Activated naive CD4-positive, alpha-beta T cell treated with anti-CD3 and anti-CD28 coated beads, Interleukin-2, amount 10 ng/mL, durations not matched to agents 7 days and 5 days (primary cell): ENCODE results near the gene PRSS2.

Experiments used
- CTCF ChIA-PET: fragments of 350-600 bp; sonication (Branson Sonifier 250); formaldehyde crosslinking; loops from one replicate; lab custom pipeline; 2021; ENCODE audit warnings: antibody characterized with exemption; lab: Charles Lee
- DNase-seq: peaks from one replicate; pipeline ENCODE4 v3.0.0-alpha.2; 2020
- H3K27ac Mint-ChIP-seq: one replicate; pipeline ENCODE4 v1.8.0; 2021; ENCODE audit warnings: mild to moderate bottlenecking, moderate library complexity, mixed read lengths
- H3K27me3 Mint-ChIP-seq: one replicate; pipeline ENCODE4 v1.8.0; 2021; ENCODE audit warnings: mild to moderate bottlenecking, mixed read lengths
- H3K36me3 Mint-ChIP-seq: one replicate; pipeline ENCODE4 v1.8.0; 2021; ENCODE audit warnings: mixed read lengths
- H3K4me1 Mint-ChIP-seq: one replicate; pipeline ENCODE4 v1.8.0; 2021; ENCODE audit warnings: mixed read lengths
- H3K4me3 Mint-ChIP-seq: one replicate; pipeline ENCODE4 v1.8.0; 2021; ENCODE audit warnings: mild to moderate bottlenecking, moderate library complexity, mixed read lengths
- H3K9me3 Mint-ChIP-seq: one replicate; pipeline ENCODE4 v1.8.0; 2021; ENCODE audit warnings: mixed read lengths

PRSS2 gene

GRCh38 chr7:142806022-142806356, 35.2 kb downstream of the PRSS2 start:
- H3K27me3 Mint-ChIP-seq, result no peaks in the 10 kb centered on the region
- peak overlapping the region; percentile 69 for H3K4me3 Mint-ChIP-seq
- H3K27ac Mint-ChIP-seq, result peak overlapping the region; percentile 100
- no peaks in the 10 kb centered on the region for H3K9me3 Mint-ChIP-seq
- H3K4me1 Mint-ChIP-seq, result peaks cover 98% of the 10 kb centered on the region
- CTCF ChIA-PET, result interaction anchor here (10.3 kb wide), 1 partner anchor 14 kb away, joined by 346 read pairs; no protein-coding TSS in a partner anchor
- no peak for DNase-seq
- H3K36me3 Mint-ChIP-seq, result peaks cover 50% of the 10 kb centered on the region

- no peak for DNase-seq
- Mint-ChIP-seq H3K27me3 (no peaks in the 10 kb centered on the region), H3K27ac (peak overlapping the region; percentile 100), H3K4me3 (peak overlapping the region; percentile 69), H3K9me3 (no peaks in the 10 kb centered on the region), H3K4me1 (peaks cover 98% of the 10 kb centered on the region), H3K36me3 (peaks cover 40% of the 10 kb centered on the region)
- CTCF ChIA-PET, result interaction anchor here (1.0 to 10.3 kb wide), 3 partner anchors 15 to 271 kb away, joined by 3 to 346 read pairs (median 11); no protein-coding TSS in a partner anchor
Observed at GRCh38 chr7:142806957-142807356, 36.2 kb downstream of the PRSS2 start.

- peak; percentile 54 for DNase-seq
- Mint-ChIP-seq H3K36me3 (peaks cover 30% of the 10 kb centered on the region), H3K4me3 (peak overlapping the region; percentile 69), H3K27ac (peak overlapping the region; percentile 100), H3K27me3 (no peaks in the 10 kb centered on the region), H3K9me3 (no peaks in the 10 kb centered on the region), H3K4me1 (peaks cover 98% of the 10 kb centered on the region)
- CTCF ChIA-PET, result interaction anchor here (0.7 to 10.3 kb wide), 11 partner anchors 11 to 504 kb away, joined by 3 to 346 read pairs (median 3); no protein-coding TSS in a partner anchor
Observed at GRCh38 chr7:142807855-142808460, 37.2 kb downstream of the PRSS2 start.

- DNase-seq, result no peak
- CTCF ChIA-PET, result interaction anchor here (0.8 to 10.3 kb wide), 9 partner anchors 10 to 504 kb away, joined by 3 to 346 read pairs (median 5); no protein-coding TSS in a partner anchor
- peak overlapping the region; percentile 100 for H3K27ac Mint-ChIP-seq
- H3K9me3 Mint-ChIP-seq, result no peaks in the 10 kb centered on the region
- peaks cover 98% of the 10 kb centered on the region for H3K4me1 Mint-ChIP-seq
- H3K27me3 Mint-ChIP-seq, result no peaks in the 10 kb centered on the region
- H3K36me3 Mint-ChIP-seq, result peaks cover 25% of the 10 kb centered on the region
- H3K4me3 Mint-ChIP-seq, result peak overlapping the region; percentile 69
Observed at GRCh38 chr7:142808461-142808801, 37.7 kb downstream of the PRSS2 start.

GRCh38 chr7:142808802-142809583, 38.2 kb downstream of the PRSS2 start:
- Mint-ChIP-seq H3K4me3 (peak overlapping the region; percentile 69), H3K36me3 (peaks cover 20% of the 10 kb centered on the region), H3K4me1 (peaks cover 96% of the 10 kb centered on the region), H3K27ac (peak overlapping the region; percentile 100), H3K27me3 (no peaks in the 10 kb centered on the region), H3K9me3 (no peaks in the 10 kb centered on the region)
- CTCF ChIA-PET, result interaction anchor here (0.8 to 10.3 kb wide), 10 partner anchors 10 to 505 kb away, joined by 3 to 346 read pairs (median 4); no protein-coding TSS in a partner anchor
- peak; percentile 98 for DNase-seq

GRCh38 chr7:142809671-142810070, 38.9 kb downstream of the PRSS2 start:
- H3K4me3 Mint-ChIP-seq, result peak overlapping the region; percentile 69

GRCh38 chr7:142811154-142811737, 40.5 kb downstream of the PRSS2 start:
- CTCF ChIA-PET, result interaction anchor here (0.7 to 10.3 kb wide), 46 partner anchors 10 to 514 kb away, joined by 3 to 346 read pairs (median 4); no protein-coding TSS in a partner anchor
- DNase-seq, result peak; percentile 54
- Mint-ChIP-seq H3K27ac (peak overlapping the region; percentile 100), H3K4me1 (peaks cover 83% of the 10 kb centered on the region), H3K36me3 (peaks cover 4% of the 10 kb centered on the region), H3K9me3 (no peaks in the 10 kb centered on the region), H3K27me3 (peaks cover 1% of the 10 kb centered on the region), H3K4me3 (peak overlapping the region; percentile 37)

More at GRCh38 chr7:142809671-142810070, 38.9 kb downstream of the PRSS2 start:
- no peak for DNase-seq
- Mint-ChIP-seq H3K4me1 (peaks cover 95% of the 10 kb centered on the region), H3K27ac (peak overlapping the region; percentile 100), H3K36me3 (peaks cover 13% of the 10 kb centered on the region), H3K9me3 (no peaks in the 10 kb centered on the region), H3K27me3 (no peaks in the 10 kb centered on the region)
- CTCF ChIA-PET, result interaction anchor here (1.0 to 10.3 kb wide), 18 partner anchors 18 to 506 kb away, joined by 3 to 346 read pairs (median 5); no protein-coding TSS in a partner anchor

- Mint-ChIP-seq H3K4me1 (peaks cover 71% of the 10 kb centered on the region), H3K4me3 (peak overlapping the region; percentile 69), H3K9me3 (no peaks in the 10 kb centered on the region), H3K27me3 (peaks cover 4% of the 10 kb centered on the region), H3K36me3 (no peaks in the 10 kb centered on the region), H3K27ac (peak overlapping the region; percentile 100)
- DNase-seq, result peak; percentile 46
- CTCF ChIA-PET, result interaction anchor here (0.6 to 10.3 kb wide), 24 partner anchors 11 to 509 kb away, joined by 3 to 346 read pairs (median 6); no protein-coding TSS in a partner anchor
Observed at GRCh38 chr7:142812437-142813215, 41.9 kb downstream of the PRSS2 start.

GRCh38 chr7:142813226-142813625, 42.5 kb downstream of the PRSS2 start:
- Mint-ChIP-seq H3K27ac (peak overlapping the region; percentile 100), H3K4me1 (peaks cover 71% of the 10 kb centered on the region), H3K27me3 (peaks cover 4% of the 10 kb centered on the region), H3K36me3 (no peaks in the 10 kb centered on the region), H3K9me3 (no peaks in the 10 kb centered on the region), H3K4me3 (peak overlapping the region; percentile 69)
- CTCF ChIA-PET, result interaction anchor here (0.9 to 10.3 kb wide), 16 partner anchors 10 to 509 kb away, joined by 3 to 346 read pairs (median 7); no protein-coding TSS in a partner anchor
- DNase-seq, result peak; percentile 44

- Mint-ChIP-seq H3K9me3 (no peaks in the 10 kb centered on the region), H3K36me3 (no peaks in the 10 kb centered on the region), H3K4me1 (peaks cover 71% of the 10 kb centered on the region), H3K27me3 (peaks cover 4% of the 10 kb centered on the region), H3K4me3 (peak overlapping the region; percentile 69), H3K27ac (peak overlapping the region; percentile 100)
- CTCF ChIA-PET, result interaction anchor here (0.9 to 10.3 kb wide), 15 partner anchors 10 to 512 kb away, joined by 3 to 346 read pairs (median 7); no protein-coding TSS in a partner anchor
- DNase-seq, result no peak
Observed at GRCh38 chr7:142813699-142814098, 42.9 kb downstream of the PRSS2 start.

- Mint-ChIP-seq H3K9me3 (no peaks in the 10 kb centered on the region), H3K4me3 (peak overlapping the region; percentile 1), H3K4me1 (peaks cover 71% of the 10 kb centered on the region), H3K36me3 (no peaks in the 10 kb centered on the region), H3K27ac (peak overlapping the region; percentile 64), H3K27me3 (peaks cover 6% of the 10 kb centered on the region)
- no peak for DNase-seq
- CTCF ChIA-PET, result interaction anchor here (0.6 to 10.3 kb wide), 7 partner anchors 11 to 513 kb away, joined by 3 to 346 read pairs (median 12); no protein-coding TSS in a partner anchor
Observed at GRCh38 chr7:142814451-142814850, 43.7 kb downstream of the PRSS2 start.

GRCh38 chr7:142815134-142815533, 44.4 kb downstream of the PRSS2 start:
- CTCF ChIA-PET, result interaction anchor here (0.6 to 10.3 kb wide), 5 partner anchors 10 to 514 kb away, joined by 3 to 346 read pairs (median 4); partner anchors contain the start of gene EPHB6
- H3K4me3 Mint-ChIP-seq, result peak overlapping the region; percentile 9
- H3K4me1 Mint-ChIP-seq, result peaks cover 65% of the 10 kb centered on the region
- H3K9me3 Mint-ChIP-seq, result no peaks in the 10 kb centered on the region
- H3K36me3 Mint-ChIP-seq, result no peaks in the 10 kb centered on the region
- no peak for DNase-seq
- H3K27ac Mint-ChIP-seq, result peak overlapping the region; percentile 53
- H3K27me3 Mint-ChIP-seq, result peaks cover 10% of the 10 kb centered on the region

- no peak overlapping the region for H3K4me3 Mint-ChIP-seq
- DNase-seq, result no peak
- peaks cover 15% of the 10 kb centered on the region for H3K27me3 Mint-ChIP-seq
- peaks cover 42% of the 10 kb centered on the region for H3K4me1 Mint-ChIP-seq
- CTCF ChIA-PET, result interaction anchor here (1.1 to 1.5 kb wide), 4 partner anchors 55 to 282 kb away, joined by 3 to 4 read pairs (median 3); no protein-coding TSS in a partner anchor
- no peaks in the 10 kb centered on the region for H3K9me3 Mint-ChIP-seq
- H3K27ac Mint-ChIP-seq, result peak overlapping the region; percentile 74
- peaks cover 4% of the 10 kb centered on the region for H3K36me3 Mint-ChIP-seq
Observed at GRCh38 chr7:142817506-142817905, 46.7 kb downstream of the PRSS2 start.
